Measurements from ENCODE around the gene FSTL4.

Gene FSTL4

DNA sequence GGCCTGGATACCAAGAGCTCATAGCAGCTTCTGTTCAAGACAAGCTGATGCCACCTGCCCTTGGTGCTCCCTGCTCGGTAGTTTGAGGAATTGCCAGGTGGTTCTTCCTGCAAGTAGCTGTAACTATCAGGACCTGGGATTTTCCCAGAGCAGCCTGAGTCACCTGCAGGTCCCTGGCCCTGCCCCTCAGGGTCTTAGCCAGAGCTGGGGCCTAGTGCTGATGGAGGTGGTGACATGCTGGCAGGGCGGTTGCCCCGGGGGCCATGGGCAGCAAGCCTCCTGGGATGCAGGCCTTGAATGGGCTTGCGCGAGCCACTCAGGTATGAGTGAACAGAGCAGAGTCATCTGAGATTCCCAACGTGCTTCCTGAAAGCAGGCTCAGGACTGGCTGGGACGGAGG, 298.3 kb downstream of the FSTL4 start:
- no peak for DNase-seq

DNA sequence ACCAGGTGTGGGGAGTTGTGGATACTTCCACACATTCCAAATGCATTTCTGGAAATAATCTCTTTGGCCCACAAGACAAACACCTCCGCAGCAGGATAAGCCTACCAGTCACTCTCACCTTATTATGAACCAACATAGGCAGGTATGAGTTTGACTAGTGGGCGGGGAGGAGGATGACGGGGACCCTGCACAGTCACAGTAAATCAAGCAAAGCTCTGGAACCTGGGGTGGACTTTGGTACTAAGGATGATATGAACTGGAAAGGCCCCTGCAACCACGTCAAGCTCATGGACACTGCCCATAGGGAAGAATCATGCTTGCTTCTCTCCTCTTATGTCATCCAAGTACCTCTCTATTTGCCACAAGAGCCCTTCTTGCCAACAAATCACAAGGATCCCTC, 301.2 kb downstream of the FSTL4 start:
- DNase-seq: no peak

DNA sequence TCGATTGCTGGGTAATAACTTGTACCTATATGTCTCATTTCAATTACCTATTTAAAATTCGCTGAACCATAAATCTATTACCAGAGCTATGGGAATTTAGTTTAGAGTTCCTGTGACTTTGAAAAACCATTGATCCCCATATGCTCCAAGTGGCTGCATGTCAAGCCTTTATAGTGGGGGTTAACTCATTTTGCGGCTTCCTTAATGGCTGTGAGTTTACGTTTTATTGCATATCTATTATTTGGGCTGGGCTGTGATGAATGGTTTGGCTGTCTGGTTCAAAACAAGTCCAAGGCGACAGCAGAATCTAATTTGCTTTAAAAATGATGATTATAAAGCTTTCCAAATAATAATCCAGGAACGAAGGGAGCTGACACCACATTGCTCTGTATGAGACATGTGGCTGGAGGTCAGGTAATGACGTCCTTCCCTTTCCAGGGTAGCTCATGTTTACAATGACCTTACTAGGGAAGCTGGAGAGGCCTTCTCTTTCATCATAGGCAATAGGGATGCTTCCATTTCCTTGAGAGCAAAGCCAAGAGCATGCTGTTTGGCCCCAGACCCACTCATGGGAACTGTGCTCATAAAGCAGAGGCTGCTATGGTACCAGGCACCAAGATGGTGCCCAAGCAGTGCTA, 302.2 kb downstream of the FSTL4 start:
- DNase-seq: no peak

DNA sequence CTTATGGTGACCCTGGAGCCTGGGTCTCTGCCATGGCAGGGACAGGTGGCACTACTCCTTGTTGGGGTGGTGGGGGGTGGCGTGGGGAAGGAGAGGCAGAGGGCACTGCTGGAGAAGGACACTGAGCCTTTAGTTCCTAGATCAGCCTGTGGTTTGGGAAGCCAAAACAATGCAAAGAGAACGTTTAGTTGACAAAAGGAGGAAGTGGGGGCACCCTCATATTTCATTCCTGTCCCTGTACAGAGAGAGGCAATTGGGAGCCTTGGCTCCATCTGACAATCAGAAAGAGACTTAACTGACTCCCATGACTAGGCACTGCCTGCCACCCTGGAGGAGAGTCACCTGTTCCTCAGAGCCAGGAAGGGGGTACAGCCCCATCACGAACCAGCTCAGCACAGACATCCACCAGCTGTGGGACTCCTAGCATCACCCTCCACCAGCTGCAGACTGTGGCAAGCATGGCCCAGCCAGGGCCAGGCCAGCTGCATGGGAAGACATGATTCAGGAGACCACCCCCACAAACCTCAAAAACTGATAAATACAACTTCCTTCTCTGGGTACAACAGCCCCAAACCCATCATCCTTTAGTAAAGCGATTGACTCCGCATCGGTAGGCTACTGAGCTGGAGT, 303.1 kb downstream of the FSTL4 start:
- DNase-seq: no peak

DNA sequence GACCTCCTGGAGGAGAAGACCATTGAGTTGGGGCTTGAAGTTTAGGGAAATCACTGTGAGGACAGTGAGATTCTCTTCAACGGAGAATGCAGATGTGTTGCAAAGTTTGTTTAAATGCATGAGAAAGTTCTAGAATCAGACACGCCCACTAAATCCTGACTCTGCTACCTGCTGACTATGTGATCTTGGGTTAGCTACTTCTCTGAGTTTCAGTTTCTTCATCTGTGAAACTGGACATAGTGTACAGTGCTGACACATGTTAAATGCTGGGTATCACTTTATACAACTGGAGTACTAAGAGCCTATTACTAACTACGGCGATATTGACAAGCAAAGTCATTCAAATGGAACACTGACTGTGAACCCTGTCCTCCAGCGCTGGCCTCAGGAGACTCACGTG, 305.1 kb downstream of the FSTL4 start:
- DNase-seq: no peak

DNA sequence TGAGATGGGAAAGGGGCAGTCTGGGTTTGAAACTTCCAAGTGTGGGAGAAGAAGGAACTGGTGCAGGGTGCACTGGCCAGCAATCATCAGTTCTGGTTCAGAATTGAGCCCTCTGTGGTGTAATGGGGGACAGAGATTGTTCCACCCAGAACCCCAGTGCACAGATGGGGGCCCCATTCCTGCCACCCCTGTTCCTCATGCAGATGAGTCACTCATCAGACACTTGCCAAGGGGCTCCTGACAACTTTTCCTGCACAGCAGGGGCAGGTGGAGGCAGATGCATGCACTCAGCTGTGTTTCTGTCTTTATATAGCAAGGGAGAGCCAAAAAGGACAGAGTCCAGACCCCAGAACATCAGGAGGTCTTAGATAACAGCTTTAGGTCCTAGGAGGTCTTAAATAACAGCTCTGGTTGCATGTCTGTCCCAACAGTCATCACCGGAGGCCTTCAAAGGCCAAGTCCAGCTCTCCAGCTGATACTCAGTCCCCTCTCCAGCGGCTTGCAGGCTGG, 307.6 kb downstream of the FSTL4 start:
- no peak for DNase-seq

DNA sequence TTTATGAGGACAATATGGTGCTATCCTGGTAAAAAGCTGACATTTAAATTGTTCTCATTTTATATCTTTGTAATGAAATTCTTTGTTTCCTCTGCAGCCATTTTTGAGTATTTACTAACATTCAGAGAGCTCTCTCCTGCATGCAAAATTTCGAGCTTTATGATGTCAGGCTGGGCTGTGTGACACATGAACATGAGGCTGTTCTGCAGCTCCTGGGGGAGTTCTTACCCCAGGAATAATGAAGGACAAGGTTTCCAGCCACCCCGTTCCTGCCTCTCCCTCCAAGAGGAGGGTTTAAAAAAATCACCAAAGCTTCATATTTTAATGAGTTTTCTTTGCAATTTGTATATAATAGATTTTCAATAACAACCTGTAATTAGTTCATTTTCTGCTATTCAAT, 308.2 kb downstream of the FSTL4 start:
- DNase-seq: no peak

DNA sequence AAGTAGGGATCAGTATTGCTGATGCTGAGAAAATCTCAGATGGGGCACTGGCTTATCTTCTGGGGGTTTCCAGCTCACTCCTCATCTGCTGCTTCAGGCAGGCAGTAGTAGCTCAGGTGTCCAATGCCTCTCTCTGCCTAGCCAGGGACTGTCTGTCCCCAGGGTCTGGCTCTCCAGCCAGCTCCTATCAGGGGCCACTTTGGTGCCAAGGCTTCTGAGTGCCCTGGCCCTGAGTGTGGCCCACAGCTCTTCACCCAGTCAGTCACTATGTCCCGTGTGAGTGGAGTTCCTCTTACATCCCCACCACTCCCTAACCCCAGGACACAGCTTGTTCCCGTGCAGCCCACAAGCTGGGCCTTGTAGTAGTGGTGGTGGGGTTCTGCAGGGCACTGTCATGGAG, 309.0 kb downstream of the FSTL4 start:
- DNase-seq: no peak

DNA sequence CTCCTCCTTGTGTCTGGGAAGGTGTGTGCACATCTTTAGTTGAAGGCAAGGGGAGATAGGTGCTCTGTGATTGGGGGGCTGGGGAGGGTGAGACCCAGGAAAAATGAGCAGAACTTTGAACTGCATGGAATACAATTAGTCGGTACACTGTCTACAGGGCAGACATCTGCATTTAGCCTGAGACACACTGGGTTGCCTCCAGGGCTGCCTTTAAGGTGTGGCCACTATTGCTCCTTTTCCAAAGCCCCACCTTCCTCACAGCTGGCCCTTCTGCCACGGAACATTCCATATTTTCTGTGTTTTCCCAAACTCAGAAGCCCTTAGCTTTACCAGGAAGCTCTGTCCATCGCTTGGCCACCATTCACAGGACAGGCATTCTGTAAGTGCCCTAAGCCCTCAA, 312.6 kb downstream of the FSTL4 start:
- no peak for DNase-seq

DNA sequence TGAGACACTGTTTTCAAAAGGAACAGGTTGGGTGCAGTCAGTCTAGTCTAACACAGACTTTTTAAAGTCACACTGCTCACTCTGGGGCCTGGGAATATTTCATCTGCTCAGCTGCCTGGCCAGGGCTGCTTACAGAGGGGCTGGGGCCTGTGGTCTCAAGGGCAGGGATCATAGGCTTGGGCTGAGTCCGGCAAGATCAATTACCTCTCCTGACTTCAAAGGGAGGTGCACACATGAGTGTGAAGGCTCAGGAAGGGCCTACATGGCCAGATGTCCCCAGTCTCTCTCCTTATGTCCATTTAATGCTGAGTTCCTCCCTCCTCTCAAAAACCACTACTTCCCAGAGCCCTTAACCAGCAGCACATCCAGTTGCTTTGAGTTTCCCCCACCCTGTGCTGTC, 313.3 kb downstream of the FSTL4 start:
- no peak for DNase-seq

DNA sequence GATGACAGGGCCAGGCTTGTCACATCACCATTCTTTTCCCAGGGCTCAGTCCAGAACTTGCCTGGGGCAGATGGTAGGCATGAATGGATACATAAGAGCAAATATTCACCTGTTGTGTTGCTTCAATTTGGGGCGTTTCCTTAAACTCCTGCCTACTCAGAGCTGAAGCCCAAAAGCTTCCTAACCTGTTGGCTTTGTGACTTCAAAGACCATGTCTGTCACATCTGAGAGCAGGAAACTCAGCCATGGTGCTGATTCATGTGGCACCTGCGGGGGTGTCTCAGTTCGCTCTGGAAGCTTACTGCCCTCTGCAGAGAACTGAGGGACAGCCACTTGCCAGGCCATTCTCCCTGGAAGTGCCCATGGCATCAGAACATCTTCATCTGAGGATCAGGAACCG, 313.9 kb downstream of the FSTL4 start:
- DNase-seq: no peak

DNA sequence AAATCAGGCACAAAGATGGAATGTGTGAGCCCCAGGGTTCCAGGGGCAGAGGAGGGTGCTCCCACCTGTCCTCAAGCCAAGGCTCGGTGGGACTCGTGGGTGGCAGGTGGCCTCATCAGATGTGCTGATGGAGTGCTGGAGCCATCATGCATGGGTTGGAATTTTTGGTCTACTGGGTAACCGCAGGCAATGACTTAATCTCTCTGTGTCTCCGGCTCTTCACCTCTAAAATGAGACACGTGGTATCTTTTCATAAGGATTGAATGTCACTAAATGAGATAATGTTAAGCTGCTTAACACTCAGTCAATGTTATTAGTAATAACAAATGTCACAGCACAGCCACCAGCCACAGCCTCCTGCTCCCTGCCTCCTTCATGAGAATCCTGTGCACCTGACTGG, 315.0 kb downstream of the FSTL4 start:
- no peak for DNase-seq

DNA sequence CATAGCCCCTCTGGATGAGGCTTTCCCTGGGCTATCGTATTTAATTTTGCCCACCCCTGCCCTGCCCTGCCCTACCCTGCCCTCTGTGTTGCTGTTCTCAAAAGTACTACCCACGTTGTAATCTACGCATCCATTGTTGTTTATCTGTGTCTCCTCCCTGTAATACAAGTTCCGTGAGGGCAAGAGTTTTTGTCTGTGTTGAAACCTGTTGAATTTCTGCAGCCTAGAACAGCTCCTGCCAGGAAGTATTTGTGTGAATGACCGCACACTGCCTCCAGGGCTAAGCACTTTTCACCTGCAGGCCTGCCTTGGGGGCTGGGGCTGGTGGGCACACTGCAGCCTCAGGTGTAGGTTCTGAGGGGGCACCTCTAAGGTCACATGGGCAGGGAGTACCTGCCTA, 315.7 kb downstream of the FSTL4 start:
- DNase-seq: no peak

DNA sequence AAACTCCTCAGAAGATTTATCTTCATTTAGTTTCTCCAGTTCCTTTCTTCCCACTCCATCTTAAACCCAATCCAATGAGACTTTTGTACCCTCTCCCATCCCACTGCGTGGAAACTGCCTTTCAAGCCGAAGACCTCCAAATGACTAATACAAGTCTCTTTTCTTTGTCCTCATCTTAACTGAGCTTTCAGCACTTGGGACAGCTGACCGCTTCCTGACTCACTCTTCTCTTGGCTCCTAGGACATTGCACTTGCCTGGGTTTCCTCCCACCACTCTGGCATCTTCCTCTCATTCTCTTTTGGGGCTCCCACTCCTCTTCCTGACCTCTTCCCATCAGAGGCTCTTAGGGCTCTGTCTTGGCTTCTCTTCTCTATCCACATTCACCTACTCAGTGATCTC, 316.8 kb downstream of the FSTL4 start:
- no peak for DNase-seq

DNA sequence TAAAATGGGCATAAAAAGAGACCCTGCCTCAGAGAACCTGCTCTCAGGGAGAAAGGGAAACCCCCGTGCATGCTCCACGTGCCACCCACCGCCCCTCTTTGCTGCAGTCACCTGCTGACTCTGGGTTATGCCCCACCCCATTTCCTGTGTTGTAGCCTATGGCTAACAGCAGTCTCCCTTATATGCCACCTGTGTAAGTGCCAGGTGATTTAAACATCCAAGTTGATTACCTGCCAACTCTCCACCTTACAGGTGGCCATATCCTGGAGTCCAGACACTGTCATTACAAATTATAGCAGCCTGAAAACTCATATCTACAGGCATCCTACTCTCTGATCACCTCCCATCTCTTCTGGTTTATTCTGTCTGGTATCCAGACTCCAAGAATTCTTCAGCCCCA, 318.0 kb downstream of the FSTL4 start:
- no peak for DNase-seq

DNA sequence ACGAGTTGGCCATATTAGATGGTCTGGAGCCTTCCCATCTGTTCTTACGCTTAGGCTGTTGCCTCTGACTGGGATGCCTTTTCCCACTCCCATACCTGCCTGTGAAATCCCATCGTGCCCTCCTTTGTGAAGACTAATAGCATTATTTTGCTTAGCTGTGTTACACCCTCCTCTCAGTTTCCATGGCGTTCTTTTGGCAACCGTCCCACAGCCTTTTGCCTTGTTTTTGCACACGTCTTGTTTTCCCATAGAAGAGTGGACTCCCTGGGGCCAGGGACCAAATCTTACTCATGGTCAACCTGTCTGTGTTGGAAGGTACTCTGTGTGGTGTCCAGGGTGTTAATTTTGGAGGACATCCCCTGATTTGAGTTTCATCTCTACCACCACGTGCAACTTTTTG, 318.4 kb downstream of the FSTL4 start:
- no peak for DNase-seq

DNA sequence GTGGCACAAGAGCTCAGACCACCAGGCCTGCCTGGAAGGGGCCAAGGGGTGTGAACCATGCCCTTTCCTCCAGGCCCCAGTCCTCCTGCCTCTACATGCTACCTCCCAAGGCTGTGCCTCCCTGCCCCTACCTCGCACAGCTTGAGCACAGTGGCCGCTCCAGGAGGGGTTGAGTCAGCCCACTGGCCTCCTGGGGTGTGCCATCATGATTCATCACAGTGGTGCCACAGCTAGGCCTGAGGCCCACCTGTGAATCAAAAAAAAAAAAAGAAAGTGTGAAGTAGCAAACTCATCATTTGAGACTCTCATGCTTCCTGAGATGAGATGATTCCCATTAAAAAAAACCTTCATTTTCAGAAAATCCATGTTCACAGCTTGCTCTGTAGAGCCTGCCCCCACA, 320.0 kb downstream of the FSTL4 start:
- DNase-seq: no peak

DNA sequence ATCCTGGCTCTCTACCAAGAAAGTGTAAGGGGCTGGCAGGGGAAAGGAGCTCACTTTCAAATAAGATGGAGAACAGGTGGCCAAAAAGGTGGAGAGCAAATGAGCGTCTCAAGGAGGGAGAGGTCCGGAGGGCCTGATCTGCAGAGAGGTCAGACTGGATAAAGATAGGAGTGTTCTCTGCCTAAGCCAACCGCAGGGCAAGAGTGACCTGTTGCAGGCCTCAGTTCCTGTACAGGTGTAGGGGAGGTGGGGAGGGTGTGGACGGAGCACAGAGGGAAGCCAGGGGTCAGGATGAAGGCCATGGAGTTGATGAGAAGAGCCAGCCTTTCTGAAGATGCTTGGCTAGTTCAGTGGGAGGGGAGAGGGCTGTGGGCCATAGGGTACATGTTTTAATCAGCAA, 320.8 kb downstream of the FSTL4 start:
- DNase-seq: no peak

DNA sequence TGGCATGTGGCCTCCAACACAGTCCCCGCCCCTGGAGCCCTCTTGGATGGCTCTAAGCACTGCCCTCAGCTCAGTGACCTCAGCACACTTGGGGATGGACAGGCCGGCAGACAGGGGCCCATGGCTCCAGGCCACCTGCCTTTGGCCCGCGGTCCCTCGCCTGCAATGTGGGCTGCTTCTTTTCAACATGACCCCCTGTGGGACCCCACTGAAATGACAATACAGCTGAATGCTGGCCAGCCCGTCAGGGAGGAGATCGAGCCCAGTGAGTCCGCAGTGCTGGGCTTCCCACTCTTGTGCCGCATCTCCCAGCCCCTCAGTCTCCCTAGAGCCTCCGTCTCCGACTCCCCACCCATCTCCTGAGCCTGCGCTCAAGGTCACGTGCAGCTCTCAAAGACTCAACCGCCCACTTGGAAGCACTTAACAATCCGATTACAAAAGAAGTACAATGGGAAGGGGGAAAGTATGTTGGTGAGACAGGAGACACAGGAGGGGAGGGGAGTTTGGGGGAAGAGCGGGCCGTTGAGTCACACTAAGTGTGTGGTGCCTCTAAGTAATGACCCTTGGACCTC, 321.6 kb downstream of the FSTL4 start:
- no peak for DNase-seq

DNA sequence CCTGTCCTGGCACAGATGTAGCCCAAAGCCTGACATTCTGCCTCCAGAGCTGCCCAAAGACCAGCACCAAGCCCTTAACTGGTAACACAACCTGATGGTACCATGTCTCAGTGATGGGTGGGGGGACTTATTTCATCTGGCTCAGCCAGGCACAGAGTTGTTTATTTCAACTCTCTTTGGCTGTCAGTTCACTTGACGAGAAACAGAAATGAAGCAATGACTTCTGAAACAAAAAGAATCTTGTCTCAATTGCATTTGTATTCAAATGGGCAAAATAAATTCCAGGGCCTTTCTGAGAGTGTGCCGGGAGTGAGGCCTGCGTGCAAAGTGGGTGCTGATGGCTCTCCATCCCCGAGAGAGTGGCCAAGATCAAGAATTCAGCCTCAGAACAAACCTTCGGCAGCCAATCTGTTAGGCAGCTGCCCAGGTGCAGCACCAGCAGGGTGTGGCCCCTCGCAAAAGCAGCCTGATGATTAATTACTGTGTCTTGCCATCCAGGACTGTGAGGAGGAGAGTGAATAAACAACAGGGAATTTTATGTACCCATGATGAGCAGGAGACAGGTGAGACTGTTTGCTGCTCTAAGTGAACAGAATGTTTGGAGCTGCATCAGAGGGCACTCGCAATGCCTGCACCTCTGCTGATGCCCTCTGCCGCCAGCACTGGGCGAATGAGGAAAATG, 322.5 kb downstream of the FSTL4 start:
- DNase-seq: no peak

DNA sequence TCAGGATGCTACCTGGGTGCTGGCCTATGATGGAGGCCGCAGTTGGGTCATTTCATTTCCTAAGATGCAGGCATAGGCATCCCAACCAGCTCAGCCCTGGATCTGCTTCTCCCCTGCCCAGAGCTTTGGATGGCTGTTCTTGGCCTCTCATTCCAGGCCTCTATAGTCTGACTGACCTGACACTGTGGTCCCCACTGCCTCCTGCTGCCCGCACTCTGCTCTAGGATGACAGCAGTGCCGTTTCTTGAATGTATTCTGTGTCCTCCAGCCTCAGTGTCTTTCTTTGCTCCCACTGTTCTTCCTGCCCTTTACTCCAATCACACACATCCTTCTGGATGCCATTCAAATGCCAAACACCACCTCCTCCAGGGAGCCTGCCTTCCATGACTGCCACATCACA, 324.8 kb downstream of the FSTL4 start:
- DNase-seq: peak in 1 of 2 donors; percentile 12

DNA sequence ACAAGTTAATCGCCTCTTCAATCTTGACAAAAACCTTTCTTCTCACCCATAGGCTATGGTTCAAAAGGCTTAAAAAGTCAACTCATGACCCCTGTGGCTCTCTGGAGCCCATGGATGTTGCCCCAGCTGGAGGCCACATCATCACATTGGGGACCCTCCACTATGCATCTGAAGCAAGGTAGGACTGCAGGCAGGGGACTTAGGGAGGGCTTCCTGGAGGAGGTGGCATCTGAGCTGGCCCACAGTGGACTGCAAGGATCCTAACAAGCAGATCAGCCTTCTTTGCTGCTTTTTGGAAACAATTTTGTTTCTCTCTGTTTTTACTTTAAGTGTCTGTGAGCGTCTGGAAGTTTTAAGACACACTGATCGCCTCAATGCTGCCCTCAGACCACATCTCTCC, 325.9 kb downstream of the FSTL4 start:
- DNase-seq: no peak

DNA sequence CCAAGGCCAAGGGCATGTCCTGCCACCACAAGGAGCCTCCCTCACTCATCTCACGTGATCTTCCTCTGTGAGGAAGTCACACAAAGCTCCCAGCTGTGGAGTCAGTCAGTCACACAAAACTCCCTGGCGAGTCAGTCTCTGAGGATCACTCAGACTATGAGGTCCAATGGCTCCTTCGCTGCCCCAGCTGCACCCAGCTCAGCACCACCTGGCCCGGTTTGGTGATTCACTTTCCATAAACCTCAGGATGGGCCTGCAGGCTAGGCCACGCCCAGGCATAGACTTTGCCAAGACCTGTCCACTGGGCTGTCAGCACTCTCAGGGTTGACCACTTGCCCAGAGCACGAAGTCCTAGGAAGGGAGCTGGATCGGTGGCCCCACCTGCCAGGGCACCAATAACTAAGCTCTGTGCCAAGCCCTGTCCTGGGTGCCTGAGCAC, 326.7 kb downstream of the FSTL4 start:
- peak; percentile 25 to 58 for DNase-seq

DNA sequence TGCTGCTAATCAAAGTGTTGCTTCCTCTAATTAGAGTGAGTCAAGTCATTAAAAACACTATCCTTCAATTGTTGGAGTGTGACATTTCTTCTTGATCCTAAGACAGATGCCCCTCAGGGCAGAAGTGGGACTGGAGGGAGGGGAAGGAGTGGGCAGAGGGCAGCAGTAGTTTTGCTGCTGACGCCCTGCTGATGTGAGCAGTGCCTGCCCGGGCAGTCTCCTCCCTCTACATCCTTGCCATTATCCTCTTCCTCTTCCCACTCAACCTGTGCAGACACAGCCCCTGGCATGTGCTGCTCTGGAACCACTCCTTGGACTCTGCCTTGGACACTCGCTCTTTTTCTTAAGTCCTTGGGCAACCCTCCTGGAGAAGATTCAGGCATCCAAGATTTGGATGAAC, 328.0 kb downstream of the FSTL4 start:
- no peak for DNase-seq
